HG03025 (cell line): Measurements from ENCODE around the gene TRAT1.

Experiments
- ATAC-seq: cut with Tn5 transposase; IDR thresholded peaks from one replicate; pipeline ENCODE4 v1.9.1; 2021; ENCODE audit warnings: mild to moderate bottlenecking, moderate library complexity; ENCODE audit not compliant: unreplicated experiment, low FRiP score

Gene TRAT1

DNA sequence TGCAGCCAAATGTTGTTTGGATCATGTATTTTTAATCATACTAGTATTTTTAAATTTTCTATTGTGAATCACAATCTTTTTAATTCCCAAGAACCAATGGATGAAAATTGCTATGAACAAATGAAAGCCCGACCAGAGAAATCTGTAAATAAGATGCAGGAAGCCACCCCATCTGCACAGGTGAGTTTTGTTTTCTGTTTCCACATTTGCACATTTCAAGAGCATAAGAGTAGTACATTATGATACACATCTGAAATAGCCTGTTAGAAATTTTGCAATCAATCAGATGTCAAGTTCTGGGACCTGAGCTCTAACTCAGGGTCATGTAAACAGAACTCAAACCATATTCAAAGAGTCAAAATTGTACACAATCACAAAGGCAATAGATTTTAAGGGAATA is 26.5 kb downstream of the TRAT1 start:
- no peak for ATAC-seq

DNA sequence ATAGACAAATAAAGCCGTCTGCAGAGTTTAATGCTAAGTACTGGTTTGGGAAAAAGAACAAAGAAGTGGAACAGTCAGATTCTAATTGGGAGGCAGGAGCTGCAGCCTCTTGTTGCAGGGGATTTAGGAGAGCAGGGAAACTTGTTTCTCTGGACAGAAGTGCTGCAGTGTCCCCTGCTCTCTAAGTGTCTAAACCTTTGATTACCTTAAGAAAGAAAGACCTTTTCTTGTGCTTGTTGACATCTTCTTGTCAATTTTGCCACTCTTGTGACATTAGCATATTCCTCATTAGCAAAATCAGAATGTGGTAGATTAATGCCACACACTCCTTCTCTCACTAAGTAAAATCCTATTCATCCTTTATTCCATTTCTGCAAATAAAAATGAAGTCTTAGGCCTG is 38.8 kb downstream of the TRAT1 start:
- ATAC-seq = no peak

DNA sequence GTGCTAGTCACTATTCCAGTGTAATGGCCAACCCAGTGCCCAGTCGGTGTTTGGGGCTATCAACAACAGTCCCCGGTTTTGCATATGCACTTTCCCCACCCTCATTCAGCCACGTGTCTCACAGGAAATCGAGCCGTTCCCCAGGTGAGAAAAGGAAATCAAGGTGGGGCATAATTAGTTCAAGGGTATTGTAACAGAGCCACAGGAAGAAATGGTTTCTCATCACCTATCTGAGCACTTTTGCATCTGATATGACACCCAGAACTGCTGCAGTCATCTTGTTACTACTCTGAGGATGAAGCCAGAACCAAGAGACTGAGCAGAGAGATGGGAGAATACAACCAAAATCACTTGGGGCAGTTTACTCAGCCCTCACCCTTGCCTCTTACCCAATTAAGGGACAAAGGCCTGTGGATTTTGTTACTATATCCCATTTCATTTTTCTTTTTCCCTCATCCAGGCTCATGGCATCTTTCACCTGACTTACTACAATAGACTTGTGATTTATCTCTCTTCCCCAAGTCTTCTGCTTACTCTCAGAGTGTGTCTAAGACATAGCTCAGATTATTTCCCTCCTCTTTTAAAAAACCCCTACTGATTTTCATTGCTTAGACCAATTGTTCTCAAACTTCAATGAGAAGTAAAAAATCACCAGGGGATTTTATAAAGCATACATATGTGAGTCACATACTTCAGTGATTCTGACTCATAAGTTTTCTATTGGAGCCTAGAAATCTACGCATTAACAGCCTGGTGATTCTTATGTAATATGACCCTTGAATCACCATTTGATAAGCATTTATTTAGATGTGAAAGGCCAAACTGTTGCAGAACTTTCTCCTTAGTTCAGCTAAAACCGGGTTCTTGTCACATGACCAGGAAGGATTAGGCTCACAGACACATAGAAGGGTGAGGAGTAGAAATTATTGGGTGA is 40.5 kb downstream of the TRAT1 start:
- no peak for ATAC-seq

DNA sequence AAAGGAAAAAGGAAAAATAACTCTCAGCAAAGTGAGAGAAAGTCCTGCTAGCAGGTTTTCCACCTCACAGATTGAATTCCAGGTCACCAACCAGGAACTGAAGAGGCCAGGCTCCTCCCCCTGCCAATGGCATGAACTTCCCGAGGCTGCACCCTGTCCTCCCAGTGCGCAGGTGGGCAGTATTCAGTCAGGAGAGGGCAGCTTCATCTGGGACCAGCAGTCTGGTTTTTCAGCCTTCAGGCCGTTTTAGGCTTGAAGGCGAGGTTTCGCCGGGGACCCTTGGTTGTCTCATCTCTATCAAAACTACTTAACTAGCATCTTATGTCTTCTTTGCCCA is 41.2 kb downstream of the TRAT1 start:
- no peak for ATAC-seq

DNA sequence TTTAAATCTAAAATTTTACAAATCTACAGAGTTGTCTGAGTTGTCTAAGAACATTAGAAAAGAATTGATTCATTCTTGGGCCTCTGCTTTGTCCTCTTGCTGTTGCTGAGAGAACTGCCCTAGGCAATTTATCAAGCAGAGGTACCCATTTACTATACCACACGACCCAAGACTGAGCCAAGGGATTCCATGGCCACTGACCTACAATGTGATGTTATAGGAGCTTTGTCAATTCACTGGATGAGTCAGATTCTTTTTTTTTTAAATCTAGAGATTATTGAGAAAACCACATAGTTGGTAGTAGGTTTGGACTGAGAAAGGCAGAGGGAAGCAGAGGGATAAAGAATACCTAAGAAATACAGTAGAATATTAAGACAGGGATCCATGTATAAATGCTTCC is 55.3 kb downstream of the TRAT1 start:
- no peak for ATAC-seq

DNA sequence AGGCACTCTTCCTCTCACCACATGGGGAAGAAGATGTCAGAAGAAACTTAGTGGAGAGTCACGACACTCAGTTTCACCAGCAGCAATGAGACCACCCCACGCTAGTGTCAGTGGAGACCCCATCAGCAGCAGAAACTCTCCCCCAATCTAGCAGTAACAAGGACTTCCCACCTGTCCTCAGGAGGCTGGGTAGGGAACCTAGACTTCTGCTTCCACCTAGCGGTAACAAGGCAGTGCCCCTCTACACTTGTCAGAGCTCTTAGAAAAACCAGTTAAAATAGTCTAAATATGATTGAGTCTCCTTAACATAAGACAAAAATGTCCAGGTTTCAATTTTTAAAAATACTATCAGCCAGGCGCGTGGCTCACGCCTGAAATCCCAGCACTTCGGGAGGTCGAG is 57.3 kb downstream of the TRAT1 start:
- no peak for ATAC-seq

DNA sequence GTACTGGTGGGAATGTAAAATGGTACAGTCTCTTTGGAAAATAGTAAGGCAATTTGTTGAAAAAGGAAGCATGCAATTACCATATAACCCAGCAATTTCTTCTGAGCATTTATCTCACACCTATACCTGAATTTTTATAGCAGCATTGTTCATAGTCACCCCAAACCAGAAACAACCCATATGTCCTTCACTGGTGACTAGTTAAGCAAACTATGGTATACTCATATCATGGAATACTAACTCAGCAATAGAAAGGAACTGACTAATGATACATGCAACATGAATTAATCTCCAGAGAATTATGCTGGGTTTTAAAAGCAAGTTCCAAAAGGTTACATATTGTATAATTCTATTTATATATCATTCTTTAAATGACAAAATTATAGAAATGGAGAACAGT is 60.2 kb downstream of the TRAT1 start:
- ATAC-seq = no peak

DNA sequence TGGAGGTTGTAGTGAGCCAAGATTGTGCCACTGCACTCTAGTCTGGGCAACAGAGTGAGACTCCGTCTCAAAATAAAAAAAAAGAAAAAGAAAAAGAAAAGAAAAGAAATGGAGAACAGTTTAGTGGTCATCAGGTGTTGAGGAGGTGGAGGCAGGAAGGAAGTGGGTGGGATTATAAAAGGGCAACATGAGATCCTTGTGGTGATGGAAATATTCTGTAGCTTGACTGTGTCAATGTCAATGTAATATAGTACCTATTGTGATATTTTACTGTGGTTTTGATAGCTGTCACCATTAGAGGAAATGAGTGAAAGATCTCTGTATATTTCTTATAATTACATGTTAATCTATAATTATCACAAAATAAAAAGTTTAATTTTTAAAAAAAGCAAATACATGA is 60.8 kb downstream of the TRAT1 start:
- no peak for ATAC-seq

DNA sequence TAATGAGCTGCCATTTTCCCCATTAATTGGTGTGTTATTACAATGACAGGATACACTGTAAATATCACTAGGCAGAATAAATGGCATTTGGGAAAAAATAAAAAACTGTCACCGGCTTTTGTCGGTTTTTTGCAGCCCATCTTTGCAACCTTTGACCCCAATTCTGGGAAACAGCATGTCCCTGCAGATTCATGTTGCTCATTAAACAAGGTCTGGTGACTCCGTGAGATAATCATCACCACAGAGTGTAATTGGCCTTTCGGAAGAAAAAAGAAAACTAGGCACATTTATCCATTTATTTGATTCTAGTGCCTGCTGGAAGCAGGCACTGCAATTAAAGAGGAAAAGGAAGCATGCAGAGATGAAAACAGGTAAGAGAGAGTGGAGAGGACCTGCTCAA is 64.5 kb downstream of the TRAT1 start:
- ATAC-seq = no peak

DNA sequence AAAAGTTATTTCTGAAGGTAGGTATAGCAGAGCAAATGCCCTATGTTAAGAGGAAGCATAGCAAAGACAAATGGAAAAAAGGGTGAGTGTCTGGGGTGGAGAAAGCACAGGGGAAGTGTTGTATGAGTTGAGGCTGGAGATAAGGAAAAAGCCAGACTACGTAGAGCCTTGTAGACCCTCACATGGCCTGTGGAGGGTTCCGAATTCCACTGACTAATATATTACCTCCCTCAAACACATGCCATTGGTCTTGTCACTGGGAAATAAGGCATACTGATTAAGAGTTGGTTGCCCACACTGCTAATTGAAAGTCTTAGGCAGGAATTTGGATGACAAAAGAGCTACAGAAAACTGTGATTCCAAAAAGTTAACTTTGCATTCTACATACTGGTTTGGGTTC is 65.2 kb downstream of the TRAT1 start:
- no peak for ATAC-seq

DNA sequence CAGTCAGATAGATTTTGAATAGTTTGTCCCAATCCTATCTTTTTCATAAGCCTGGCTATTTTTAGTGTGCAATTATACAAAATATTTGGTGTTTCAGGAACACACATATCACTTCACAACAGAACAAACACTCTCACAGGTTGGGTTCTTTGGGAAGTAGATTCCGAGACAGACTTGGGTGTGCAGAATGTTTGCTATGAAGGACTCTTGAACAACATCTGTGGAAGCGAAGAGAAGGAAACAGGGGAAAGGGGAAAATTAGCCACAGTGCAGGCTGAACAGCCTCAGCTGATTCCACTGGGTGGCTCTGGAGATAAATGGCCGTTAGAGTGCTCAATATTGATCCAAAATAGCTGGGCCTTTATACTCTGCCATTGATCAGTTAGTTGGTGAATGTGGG is 69.2 kb downstream of the TRAT1 start:
- no peak for ATAC-seq

DNA sequence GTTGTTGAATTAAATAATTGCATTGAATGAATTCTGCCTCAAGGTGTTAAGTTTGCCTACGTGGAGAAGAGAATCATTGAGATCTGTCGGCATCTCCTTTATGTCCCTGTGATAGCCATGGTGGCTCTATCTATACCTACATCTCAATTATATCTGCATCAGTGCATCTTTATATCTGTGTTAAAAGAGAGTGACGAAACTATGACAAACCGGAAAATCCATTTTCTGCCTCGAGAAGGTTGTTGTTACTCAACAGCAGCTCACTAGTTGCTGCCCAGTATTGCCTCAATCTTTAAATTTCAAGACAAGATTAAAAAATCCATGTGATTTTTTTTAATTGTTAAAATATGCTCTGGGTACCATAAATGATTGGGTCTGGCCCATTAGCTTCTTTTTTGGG is 72.4 kb downstream of the TRAT1 start:
- no peak for ATAC-seq

DNA sequence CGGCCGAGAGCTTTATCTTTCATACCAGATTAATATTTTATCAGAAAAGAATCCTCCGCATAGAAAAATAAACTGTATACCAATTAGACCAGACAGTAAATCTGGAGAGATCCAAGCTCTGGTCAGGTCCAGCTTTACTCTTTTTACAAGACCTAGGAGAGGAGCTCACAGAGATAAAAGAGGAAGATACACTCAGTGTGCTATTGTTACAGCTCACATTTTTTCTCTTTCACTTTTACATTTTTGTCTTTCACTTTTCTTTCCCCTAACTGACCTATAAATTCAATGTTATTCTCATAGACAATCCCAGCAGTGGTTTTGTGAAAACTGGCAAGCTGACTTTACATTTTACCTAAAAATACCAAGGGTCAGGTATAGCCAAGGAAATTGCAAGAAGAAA is 75.3 kb downstream of the TRAT1 start:
- no peak for ATAC-seq

DNA sequence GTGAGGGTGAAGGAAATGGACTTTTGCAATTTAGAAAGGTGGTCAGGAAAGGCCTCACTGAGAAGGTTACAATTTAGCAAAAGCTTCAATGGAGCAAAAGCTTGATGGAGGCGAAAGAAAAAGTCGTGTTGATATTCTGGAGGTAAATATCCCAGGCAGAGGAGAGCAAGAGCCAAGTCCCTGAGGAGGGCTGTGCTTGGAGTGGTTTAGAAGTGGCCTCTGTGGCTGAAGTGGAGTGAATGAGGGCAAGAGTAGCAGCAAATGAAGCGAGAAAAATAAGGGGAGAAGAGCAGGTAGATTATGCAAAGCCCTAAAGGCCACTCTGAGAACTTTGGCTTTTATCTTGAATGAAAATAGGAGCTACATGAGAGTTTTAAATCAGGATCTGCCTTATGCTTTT is 76.9 kb downstream of the TRAT1 start:
- ATAC-seq = no peak
